SU-DHL-6 (cell line): ENCODE results near the gene TMEM59L.

Experiments
- CTCF ChIP-seq: fragments of 200-600 bp; sonication (generic); IDR thresholded peaks from one replicate; pipeline ENCODE4 v1.5.1; 2017; ENCODE audit warnings: antibody characterized with exemption, mild to moderate bottlenecking, low read length, moderate library complexity; ENCODE audit not compliant: insufficient read depth, poor library complexity, severe bottlenecking
- EZH2phosphoT487 ChIP-seq: fragments of 200-600 bp; sonication (generic), shearing (Covaris generic); conservative IDR thresholded peaks from 2 replicates; pipeline ENCODE4 v1.6.1; 2018; ENCODE audit warnings: mild to moderate bottlenecking, antibody characterized with exemption, low read length, moderate library complexity, mixed read lengths

- no peak for TF ChIP-seq CTCF
- TF ChIP-seq EZH2phosphoT487, result 0 out of 2 replicates have a peak, but pooled peaks have one; percentile 27
Measured at GRCh38 chr19:18603255-18603957, 9.3 kb upstream of the TMEM59L start.
